ENCODE results near the gene CUL2. TPM values are rescaled to one million over a fixed set of nuclear protein-coding genes. Genes with fewer than 3 reads are reported as not detected.

CUL2 gene
- total RNA-seq, 1 donor from 2014 or later = 24.9 TPM

DNA sequence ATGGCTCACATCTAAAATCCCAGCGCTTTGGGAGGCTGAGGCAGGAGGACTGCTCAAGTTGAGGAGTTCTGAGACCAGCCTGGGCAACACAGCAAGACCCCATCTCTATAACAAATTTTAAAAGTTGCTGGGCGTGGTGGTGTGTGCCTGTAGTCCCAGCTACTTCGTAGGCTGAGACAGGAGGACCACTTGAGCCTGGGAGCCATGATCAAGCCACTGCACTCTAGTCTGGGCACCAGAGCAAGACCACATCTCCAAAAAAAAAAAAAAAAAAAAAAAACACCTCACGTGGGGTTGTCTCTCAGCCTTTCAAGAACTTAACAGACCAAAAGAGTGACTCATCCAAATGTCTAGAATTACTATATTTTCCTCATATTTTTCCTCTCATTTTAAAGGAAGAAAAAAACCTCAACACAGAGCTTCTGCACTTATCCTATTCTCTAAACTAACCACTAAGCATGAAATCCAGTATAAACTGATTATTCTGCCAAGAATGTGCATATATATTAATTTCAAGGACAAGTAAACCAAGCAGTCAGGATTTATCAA is 46.3 kb downstream of the CUL2 start:
- Histone ChIP-seq H3K36me3 (ENCODE audit: control insufficient read depth, insufficient read depth, low read length) (peaks cover 1% of the 10 kb centered on the region), H3K27me3 (ENCODE audit: control insufficient read depth, insufficient read depth, low read length) (no peaks in the 10 kb centered on the region), H3K4me3 (ENCODE audit: low read depth, low read length) (no peak overlapping the region)
- DNase-seq (ENCODE audit: low read depth) = no peak
- TF ChIP-seq, protein P1, sequence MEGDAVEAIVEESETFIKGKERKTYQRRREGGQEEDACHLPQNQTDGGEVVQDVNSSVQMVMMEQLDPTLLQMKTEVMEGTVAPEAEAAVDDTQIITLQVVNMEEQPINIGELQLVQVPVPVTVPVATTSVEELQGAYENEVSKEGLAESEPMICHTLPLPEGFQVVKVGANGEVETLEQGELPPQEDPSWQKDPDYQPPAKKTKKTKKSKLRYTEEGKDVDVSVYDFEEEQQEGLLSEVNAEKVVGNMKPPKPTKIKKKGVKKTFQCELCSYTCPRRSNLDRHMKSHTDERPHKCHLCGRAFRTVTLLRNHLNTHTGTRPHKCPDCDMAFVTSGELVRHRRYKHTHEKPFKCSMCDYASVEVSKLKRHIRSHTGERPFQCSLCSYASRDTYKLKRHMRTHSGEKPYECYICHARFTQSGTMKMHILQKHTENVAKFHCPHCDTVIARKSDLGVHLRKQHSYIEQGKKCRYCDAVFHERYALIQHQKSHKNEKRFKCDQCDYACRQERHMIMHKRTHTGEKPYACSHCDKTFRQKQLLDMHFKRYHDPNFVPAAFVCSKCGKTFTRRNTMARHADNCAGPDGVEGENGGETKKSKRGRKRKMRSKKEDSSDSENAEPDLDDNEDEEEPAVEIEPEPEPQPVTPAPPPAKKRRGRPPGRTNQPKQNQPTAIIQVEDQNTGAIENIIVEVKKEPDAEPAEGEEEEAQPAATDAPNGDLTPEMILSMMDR (IDR thresholded peaks at IDR 0.05; ENCODE audit: insufficient read depth, low read length, poor library complexity, severe bottlenecking) = no peak

DNA sequence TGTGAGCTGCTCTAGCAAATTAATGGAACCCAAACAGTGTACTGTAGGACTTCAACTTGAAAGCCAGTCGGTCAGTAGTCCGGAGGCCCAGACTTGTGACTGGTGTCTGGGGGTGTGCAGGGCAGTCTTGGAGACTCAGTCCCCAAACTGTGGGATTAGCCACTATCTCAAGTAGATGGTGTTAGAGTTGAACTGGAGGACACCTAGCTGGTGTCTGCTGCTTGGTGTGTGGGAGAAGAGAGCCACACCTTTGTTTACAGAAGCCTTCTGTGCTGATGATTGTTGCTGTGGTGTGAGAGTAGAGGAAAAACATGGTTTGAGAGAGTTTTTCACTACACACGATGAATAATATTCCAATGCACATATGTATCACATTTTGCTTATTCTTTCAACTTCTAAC is 47.4 kb downstream of the CUL2 start:
- TF ChIP-seq, protein P1 (IDR thresholded peaks at IDR 0.05; ENCODE audit: insufficient read depth, low read length, poor library complexity, severe bottlenecking) = no peak
- Histone ChIP-seq H3K27me3 (ENCODE audit: control insufficient read depth, insufficient read depth, low read length) (no peaks in the 10 kb centered on the region), H3K36me3 (ENCODE audit: control insufficient read depth, insufficient read depth, low read length) (peaks cover 1% of the 10 kb centered on the region), H3K4me3 (ENCODE audit: low read depth, low read length) (no peak overlapping the region)
- DNase-seq (ENCODE audit: low read depth) = no peak

DNA sequence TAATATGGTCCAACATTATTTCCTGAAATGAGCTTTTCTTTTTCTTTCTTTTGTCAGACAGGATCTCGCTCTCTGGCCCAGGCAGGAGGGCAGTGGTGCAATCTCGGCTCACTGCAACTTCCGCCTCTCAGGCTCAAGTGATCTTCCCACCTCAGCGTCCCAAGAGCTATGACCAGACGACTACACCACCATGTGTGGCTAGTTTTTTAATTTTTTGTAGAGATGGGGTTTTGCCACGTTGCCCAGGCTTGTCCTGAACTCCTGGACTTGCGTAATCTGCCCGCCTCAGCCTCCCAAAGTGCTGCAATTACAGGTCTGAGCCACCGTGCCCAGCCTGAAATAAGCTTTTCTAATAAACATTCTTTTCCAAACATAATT is 48.6 kb downstream of the CUL2 start:
- H3K4me3 ChIP-seq (ENCODE audit: low read depth, low read length) = no peak overlapping the region
- H3K36me3 ChIP-seq (ENCODE audit: control insufficient read depth, insufficient read depth, low read length) = peaks cover 1% of the 10 kb centered on the region
- TF ChIP-seq, protein P1 (IDR thresholded peaks at IDR 0.05; ENCODE audit: insufficient read depth, low read length, poor library complexity, severe bottlenecking) = no peak
- DNase-seq (ENCODE audit: low read depth) = no peak
- H3K27me3 ChIP-seq (ENCODE audit: control insufficient read depth, insufficient read depth, low read length) = no peaks in the 10 kb centered on the region

DNA sequence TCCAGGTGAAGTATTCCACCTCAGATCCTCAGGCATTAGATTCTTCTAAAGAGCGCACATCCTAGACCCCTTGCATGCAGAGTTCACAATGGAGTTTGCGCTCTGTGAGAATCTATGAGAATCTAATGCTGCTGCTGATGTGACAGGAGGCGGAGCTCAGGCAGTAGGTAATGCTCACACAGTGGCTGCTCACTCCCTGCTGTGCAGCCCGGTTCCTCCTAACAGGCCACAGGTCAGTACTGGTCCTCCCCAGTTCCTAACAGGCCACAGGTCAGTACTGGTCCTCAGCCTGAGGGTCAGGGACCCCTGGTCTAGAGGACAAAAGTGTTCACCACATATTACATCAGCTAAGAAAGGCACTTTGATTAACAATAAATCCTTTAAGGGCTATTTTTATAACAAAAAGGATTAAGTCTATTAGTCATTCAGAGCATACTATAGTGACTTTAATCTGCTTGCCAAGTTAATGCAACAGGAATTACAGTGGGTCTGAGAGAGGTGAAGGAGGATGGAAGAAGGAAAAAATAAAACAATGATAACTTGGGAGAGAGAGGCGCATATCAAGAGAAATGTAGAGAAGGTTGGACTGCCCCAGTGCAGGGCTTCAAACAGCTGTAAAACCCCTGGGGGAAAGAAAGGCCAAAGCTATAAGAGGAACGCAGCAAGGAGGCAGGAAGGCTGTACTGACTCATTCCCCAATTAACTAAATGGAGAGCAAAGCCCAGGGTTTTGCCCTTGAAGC is 49.2 kb downstream of the CUL2 start:
- DNase-seq (ENCODE audit: low read depth) = no peak
- H3K4me3 ChIP-seq (ENCODE audit: low read depth, low read length) = no peak overlapping the region
- TF ChIP-seq, protein P1 (IDR thresholded peaks at IDR 0.05; ENCODE audit: insufficient read depth, low read length, poor library complexity, severe bottlenecking) = no peak
- peaks cover 1% of the 10 kb centered on the region for H3K36me3 ChIP-seq (ENCODE audit: control insufficient read depth, insufficient read depth, low read length)
- no peaks in the 10 kb centered on the region for H3K27me3 ChIP-seq (ENCODE audit: control insufficient read depth, insufficient read depth, low read length)

DNA sequence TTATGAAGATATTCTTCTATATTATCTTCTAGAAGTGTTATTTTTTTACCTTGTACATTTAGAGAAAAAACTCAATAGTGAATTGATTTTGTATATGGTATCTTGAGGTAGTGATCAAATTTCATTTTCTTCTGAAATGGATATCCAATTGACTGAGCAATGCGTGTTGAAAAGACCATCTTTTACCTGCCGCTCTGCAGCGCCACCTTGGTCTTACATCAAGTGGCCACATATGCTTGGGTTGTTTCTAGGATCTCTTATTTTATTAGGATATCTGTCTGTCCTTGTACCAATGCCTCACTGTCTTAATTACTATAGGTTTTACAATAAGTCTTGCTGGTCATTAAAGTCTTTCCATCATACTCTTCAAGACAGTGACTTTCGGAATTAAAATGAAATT is 53.0 kb downstream of the CUL2 start:
- TF ChIP-seq, protein P1 (IDR thresholded peaks at IDR 0.05; ENCODE audit: insufficient read depth, low read length, poor library complexity, severe bottlenecking) = no peak
- H3K36me3 ChIP-seq (ENCODE audit: control insufficient read depth, insufficient read depth, low read length) = no peaks in the 10 kb centered on the region

DNA sequence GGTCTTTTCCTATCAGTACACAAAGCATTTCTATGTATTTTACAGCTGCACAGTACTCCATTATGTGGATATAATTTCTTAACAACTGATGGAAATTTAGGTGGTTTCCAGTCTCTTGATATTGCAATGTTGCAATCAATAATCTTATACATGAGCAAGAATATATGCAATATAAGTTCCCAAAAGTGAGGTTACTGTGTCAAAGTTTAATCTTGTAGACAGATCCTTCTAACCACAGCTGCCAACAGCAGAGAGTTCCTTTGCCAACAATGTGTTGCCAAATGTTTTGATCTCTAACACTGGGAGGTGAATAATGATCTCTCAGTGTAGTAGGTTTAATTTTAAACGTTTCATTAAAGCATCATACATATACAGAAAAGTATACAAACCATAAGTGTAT is 54.5 kb downstream of the CUL2 start:
- TF ChIP-seq, protein P1 (IDR thresholded peaks at IDR 0.05; ENCODE audit: insufficient read depth, low read length, poor library complexity, severe bottlenecking) = no peak

More for the DNA sequence above, 53.0 kb downstream of the CUL2 start:
- no peaks in the 10 kb centered on the region for H3K27me3 ChIP-seq (ENCODE audit: control insufficient read depth, insufficient read depth, low read length)
- DNase-seq (ENCODE audit: low read depth) = no peak
- H3K4me3 ChIP-seq (ENCODE audit: low read depth, low read length) = no peak overlapping the region

More for the DNA sequence above, 54.5 kb downstream of the CUL2 start:
- no peak for DNase-seq (ENCODE audit: low read depth)
- no peaks in the 10 kb centered on the region for H3K27me3 ChIP-seq (ENCODE audit: control insufficient read depth, insufficient read depth, low read length)
- H3K36me3 ChIP-seq (ENCODE audit: control insufficient read depth, insufficient read depth, low read length) = no peaks in the 10 kb centered on the region
- H3K4me3 ChIP-seq (ENCODE audit: low read depth, low read length) = no peak overlapping the region
